ENCODE data around the gene SLC12A3.

- no peak for TF ChIP-seq CTCF (IDR thresholded peaks at IDR 0.05)
- TF ChIP-seq EZH2phosphoT487 (IDR thresholded peaks at IDR 0.05), result no peak
These were observed 9.1 kb upstream of the SLC12A3 start for GRCh38 chr16:56855946-56856345.
